Suprapubic skin (tissue), 4 donors: Measurements from ENCODE around the gene MAST2. TPM values are rescaled to one million over a fixed set of nuclear protein-coding genes. Genes with fewer than 3 reads are reported as not detected.

Experiments
- DNase-seq, 2 donors: peaks; one replicate each; pipeline ENCODE4 v3.0.0-alpha.2; 2019; ENCODE audit warnings: low spot score in 2 of 2
- H3K27ac ChIP-seq: fragments of 200-600 bp; sonication (generic); one replicate; pipeline ENCODE4 v1.5.1; 2019
- H3K27me3 ChIP-seq: fragments of 200-600 bp; sonication (generic); one replicate; pipeline ENCODE4 v1.5.1; 2019
- H3K36me3 ChIP-seq: fragments of 200-600 bp; sonication (generic); one replicate; pipeline ENCODE4 v1.5.1; 2019
- H3K4me1 ChIP-seq: fragments of 200-600 bp; sonication (generic); one replicate; pipeline ENCODE4 v1.5.1; 2019
- H3K4me3 ChIP-seq: fragments of 200-600 bp; sonication (generic); one replicate; pipeline ENCODE4 v1.5.1; 2019; ENCODE audit warnings: mild to moderate bottlenecking
- H3K9me3 ChIP-seq: fragments of 200-600 bp; sonication (generic); one replicate; pipeline ENCODE4 v1.5.1; 2019
- EP300 ChIP-seq: sonication (generic); formaldehyde crosslinking; IDR thresholded peaks from one replicate; pipeline ENCODE4 v1.6.1; 2017; ENCODE audit warnings: antibody characterized with exemption
- POLR2A ChIP-seq, 2 donors: fragments of 450-650 bp; IDR thresholded peaks; one replicate each; pipeline ENCODE4 v1.6.1; 2017; ENCODE audit warnings: antibody characterized with exemption in 2 of 2, mild to moderate bottlenecking in 2 of 2, moderate library complexity in 2 of 2
- POLR2AphosphoS5 ChIP-seq, 3 donors: sonication (generic); formaldehyde crosslinking; IDR thresholded peaks; one replicate each; pipeline ENCODE4 v1.6.1; 2017; ENCODE audit warnings: antibody characterized with exemption in 3 of 3
- WGBS: methylation state at CpG from one replicate; pipeline ENCODE4 v1.1.5; 2018; 5-methylcytosine and 5-hydroxymethylcytosine counted together
- total RNA-seq, 4 donors: library from RNA; depleted of rRNA; stranded (reverse); fragments of >200 nt; gene quantifications; one replicate each; pipeline ENCODE4 v1.1.0, GENCODE V29; 2016
- TF ChIP-seq, protein P1 (sequence below), 2 donors: fragments of 200-600 bp in 1 of 2; fragments of 450-650 bp in 1 of 2; sonication (generic) in 1 of 2; IDR thresholded peaks; one replicate each; pipeline ENCODE4 v1.5.1; 2016 to 2019; ENCODE audit warnings: antibody characterized with exemption in 2 of 2, mild to moderate bottlenecking in 1 of 2, moderate library complexity in 1 of 2

Gene MAST2
- total RNA-seq, 4 donors from 2014 or later: 15.4 to 21.6 (median 20.1) TPM

DNA sequence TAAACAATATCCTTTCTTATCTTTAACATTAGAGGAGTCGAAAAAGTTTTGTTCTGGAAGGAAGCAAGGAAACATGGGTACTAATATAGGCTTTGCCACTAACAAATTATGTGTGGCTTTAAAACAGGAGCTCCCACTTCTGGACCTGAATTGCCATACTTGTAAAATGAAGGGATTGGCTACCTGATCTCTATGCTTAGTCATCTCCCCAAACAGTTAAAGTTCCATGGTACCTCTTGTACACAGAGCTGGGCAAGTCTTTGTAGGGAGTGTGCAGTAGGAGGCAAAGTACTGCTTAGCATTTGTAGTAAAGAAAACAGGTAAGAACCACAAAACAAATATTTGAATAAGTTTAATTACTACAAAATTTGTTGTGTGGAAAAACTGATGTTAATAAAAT, 81.3 kb downstream of the MAST2 start:
- TF ChIP-seq, protein P1, sequence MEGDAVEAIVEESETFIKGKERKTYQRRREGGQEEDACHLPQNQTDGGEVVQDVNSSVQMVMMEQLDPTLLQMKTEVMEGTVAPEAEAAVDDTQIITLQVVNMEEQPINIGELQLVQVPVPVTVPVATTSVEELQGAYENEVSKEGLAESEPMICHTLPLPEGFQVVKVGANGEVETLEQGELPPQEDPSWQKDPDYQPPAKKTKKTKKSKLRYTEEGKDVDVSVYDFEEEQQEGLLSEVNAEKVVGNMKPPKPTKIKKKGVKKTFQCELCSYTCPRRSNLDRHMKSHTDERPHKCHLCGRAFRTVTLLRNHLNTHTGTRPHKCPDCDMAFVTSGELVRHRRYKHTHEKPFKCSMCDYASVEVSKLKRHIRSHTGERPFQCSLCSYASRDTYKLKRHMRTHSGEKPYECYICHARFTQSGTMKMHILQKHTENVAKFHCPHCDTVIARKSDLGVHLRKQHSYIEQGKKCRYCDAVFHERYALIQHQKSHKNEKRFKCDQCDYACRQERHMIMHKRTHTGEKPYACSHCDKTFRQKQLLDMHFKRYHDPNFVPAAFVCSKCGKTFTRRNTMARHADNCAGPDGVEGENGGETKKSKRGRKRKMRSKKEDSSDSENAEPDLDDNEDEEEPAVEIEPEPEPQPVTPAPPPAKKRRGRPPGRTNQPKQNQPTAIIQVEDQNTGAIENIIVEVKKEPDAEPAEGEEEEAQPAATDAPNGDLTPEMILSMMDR (IDR thresholded peaks at IDR 0.05): no peak
- no peak for TF ChIP-seq POLR2A (IDR thresholded peaks at IDR 0.05)
- TF ChIP-seq POLR2AphosphoS5 (IDR thresholded peaks at IDR 0.05): no peak
- no peak for TF ChIP-seq EP300
- H3K27ac ChIP-seq: no peak overlapping the region
- no peak overlapping the region for H3K4me3 ChIP-seq
- no peaks in the 10 kb centered on the region for H3K36me3 ChIP-seq
- peaks cover 4% of the 10 kb centered on the region for H3K4me1 ChIP-seq
- no peaks in the 10 kb centered on the region for H3K27me3 ChIP-seq
- no peak for DNase-seq
- H3K9me3 ChIP-seq: no peaks in the 10 kb centered on the region
- 95% methylated on average over 1 of the region's 1 CpG for WGBS

GRCh38 chr1:45886229-45886628, 82.8 kb downstream of the MAST2 start:
- WGBS: 89% methylated on average over 2 of the region's 2 CpGs
- no peak overlapping the region for H3K27ac ChIP-seq
- H3K4me3 ChIP-seq: no peak overlapping the region
- TF ChIP-seq, protein P1 (IDR thresholded peaks at IDR 0.05): no peak
- TF ChIP-seq POLR2AphosphoS5 (IDR thresholded peaks at IDR 0.05): no peak
- TF ChIP-seq POLR2A (IDR thresholded peaks at IDR 0.05): no peak
- TF ChIP-seq EP300: no peak
- H3K36me3 ChIP-seq: no peaks in the 10 kb centered on the region
- H3K9me3 ChIP-seq: no peaks in the 10 kb centered on the region
- H3K4me1 ChIP-seq: peaks cover 4% of the 10 kb centered on the region
- no peak for DNase-seq
- H3K27me3 ChIP-seq: no peaks in the 10 kb centered on the region

DNA sequence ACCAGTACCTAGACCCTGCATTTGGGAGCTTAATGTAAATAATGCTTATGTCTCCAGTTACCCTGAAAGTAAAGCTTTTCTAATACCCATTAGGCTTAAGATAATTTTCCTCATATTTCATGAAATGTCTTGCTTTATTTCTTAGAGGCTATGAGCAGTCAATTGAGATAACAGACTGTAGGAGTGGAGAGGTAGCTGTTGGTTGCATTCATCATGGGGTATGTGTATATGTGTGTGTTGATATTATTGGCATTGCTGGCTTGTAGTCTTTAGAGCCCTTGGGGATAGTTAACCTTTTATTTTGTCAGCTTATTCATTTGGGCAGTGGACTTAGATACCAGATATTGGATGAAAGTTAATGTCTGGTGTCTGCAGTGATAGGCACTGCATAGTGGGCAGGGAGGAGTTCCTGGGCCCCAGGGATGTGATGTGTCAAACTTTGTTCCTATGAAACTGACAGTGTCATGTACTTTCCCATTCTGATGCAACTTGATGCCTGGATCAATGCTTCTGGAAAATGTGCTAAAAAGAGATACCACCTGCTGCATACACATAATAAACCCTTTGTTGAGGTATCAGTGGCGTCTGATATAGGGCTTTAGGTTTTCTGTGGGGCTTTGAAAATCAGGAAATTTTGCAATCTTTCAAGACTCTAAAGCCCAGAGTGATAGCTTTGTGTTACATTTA, 83.9 kb downstream of the MAST2 start:
- no peak for TF ChIP-seq POLR2AphosphoS5 (IDR thresholded peaks at IDR 0.05)
- no peak for TF ChIP-seq EP300
- TF ChIP-seq, protein P1 (IDR thresholded peaks at IDR 0.05): no peak
- no peak for TF ChIP-seq POLR2A (IDR thresholded peaks at IDR 0.05)
- WGBS: 90% methylated on average over 1 of the region's 1 CpG
- peaks cover 7% of the 10 kb centered on the region for H3K4me1 ChIP-seq

GRCh38 chr1:45890078-45890477, 86.7 kb downstream of the MAST2 start:
- DNase-seq: no peak
- Histone ChIP-seq H3K4me1 (peaks cover 8% of the 10 kb centered on the region), H3K36me3 (no peaks in the 10 kb centered on the region), H3K9me3 (no peaks in the 10 kb centered on the region), H3K27ac (no peak overlapping the region), H3K4me3 (no peak overlapping the region), H3K27me3 (no peaks in the 10 kb centered on the region)
- TF ChIP-seq POLR2AphosphoS5 (IDR thresholded peaks at IDR 0.05) (no peak), POLR2A (IDR thresholded peaks at IDR 0.05) (no peak), EP300 (no peak)
- TF ChIP-seq, protein P1 (IDR thresholded peaks at IDR 0.05): no peak
- 98% methylated on average over 2 of the region's 2 CpGs for WGBS

More for the DNA sequence above, 83.9 kb downstream of the MAST2 start:
- Histone ChIP-seq H3K4me3 (no peak overlapping the region), H3K27ac (no peak overlapping the region), H3K27me3 (no peaks in the 10 kb centered on the region), H3K9me3 (no peaks in the 10 kb centered on the region), H3K36me3 (no peaks in the 10 kb centered on the region)
- no peak for DNase-seq

DNA sequence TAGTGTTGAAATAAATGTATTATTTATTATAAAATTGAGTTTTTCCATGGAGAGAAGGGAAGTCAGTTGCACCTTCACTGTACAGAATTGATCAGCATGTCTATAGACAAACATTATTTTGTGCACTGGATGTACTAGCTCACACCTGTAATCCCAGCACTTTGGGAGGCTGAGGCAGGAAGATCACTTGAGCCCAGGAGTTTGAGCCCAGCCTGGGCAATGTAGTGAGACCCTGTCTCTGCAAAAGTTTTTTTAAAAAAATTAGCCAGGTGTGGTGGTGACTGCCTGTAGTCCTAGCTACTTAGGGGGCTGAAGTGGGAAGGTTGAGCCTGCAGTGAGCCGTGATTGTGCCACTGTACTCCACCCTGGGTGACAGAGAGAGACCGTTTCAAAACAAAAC, 87.7 kb downstream of the MAST2 start:
- WGBS: 97% methylated on average over 2 of the region's 2 CpGs
- Histone ChIP-seq H3K27ac (no peak overlapping the region), H3K36me3 (no peaks in the 10 kb centered on the region), H3K4me1 (peaks cover 8% of the 10 kb centered on the region), H3K9me3 (no peaks in the 10 kb centered on the region), H3K4me3 (no peak overlapping the region), H3K27me3 (no peaks in the 10 kb centered on the region)
- TF ChIP-seq POLR2A (IDR thresholded peaks at IDR 0.05): no peak
- TF ChIP-seq, protein P1 (IDR thresholded peaks at IDR 0.05): no peak
- no peak for TF ChIP-seq EP300
- TF ChIP-seq POLR2AphosphoS5 (IDR thresholded peaks at IDR 0.05): no peak
- no peak for DNase-seq
